Smooth muscle cell (in vitro differentiated cells): Measurements from ENCODE around the gene PRICKLE2. TPM values are rescaled to one million over a fixed set of nuclear protein-coding genes. Genes with fewer than 3 reads are reported as not detected.
A peak's percentile ranks its signal among the peaks of the same experiment; 100 is the strongest.

Experiments
- DNase-seq: peaks from one replicate; lab custom pipeline; 2025; ENCODE audit not compliant: unreplicated experiment; lab: John Stamatoyannopoulos, UW
- H2AFZ ChIP-seq: fragments of 200-600 bp; sonication (generic); 2 replicates; pipeline ENCODE4 v1.6.0; 2016; ENCODE audit warnings: antibody characterized with exemption, low read depth, mild to moderate bottlenecking
- H3F3A ChIP-seq: fragments of 200-600 bp; sonication (generic); 2 replicates; pipeline ENCODE4 v1.6.0; 2017; ENCODE audit warnings: antibody characterized with exemption, low read depth
- H3K27ac ChIP-seq: fragments of 200-600 bp; sonication (generic); 2 replicates; pipeline ENCODE4 v1.5.1; 2016; ENCODE audit warnings: low read depth, mild to moderate bottlenecking
- H3K27me3 ChIP-seq: fragments of 200-600 bp; sonication (generic); 2 replicates; pipeline ENCODE4 v1.6.1; 2016; ENCODE audit warnings: low read depth, mild to moderate bottlenecking
- H3K36me3 ChIP-seq: fragments of 200-600 bp; sonication (generic); 2 replicates; pipeline ENCODE4 v1.5.1; 2016; ENCODE audit warnings: low read depth
- H3K4me1 ChIP-seq: fragments of 200-600 bp; sonication (generic); 2 replicates; pipeline ENCODE4 v1.5.1; 2016; ENCODE audit warnings: low read depth
- H3K4me2 ChIP-seq: fragments of 200-600 bp; sonication (generic); 2 replicates; pipeline ENCODE4 v1.6.0; 2016; ENCODE audit warnings: mild to moderate bottlenecking
- H3K4me3 ChIP-seq: fragments of 200-600 bp; sonication (generic); 2 replicates; pipeline ENCODE4 v1.5.1; 2016; ENCODE audit warnings: mild to moderate bottlenecking
- H3K79me2 ChIP-seq: fragments of 200-600 bp; sonication (generic); 2 replicates; pipeline ENCODE4 v1.6.0; 2016; ENCODE audit warnings: low read depth, mild to moderate bottlenecking
- H3K9ac ChIP-seq: fragments of 200-600 bp; sonication (generic); 2 replicates; pipeline ENCODE4 v1.6.0; 2016; ENCODE audit warnings: low read depth
- H3K9me3 ChIP-seq: fragments of 200-600 bp; sonication (generic); replicated peaks from 2 replicates; pipeline ENCODE4 v1.5.1; 2016; ENCODE audit warnings: low read depth
- H4K20me1 ChIP-seq: fragments of 200-600 bp; sonication (generic); 2 replicates; pipeline ENCODE4 v1.6.0; 2016; ENCODE audit warnings: low read depth
- WGBS: methylation state at CpG from one replicate; pipeline ENCODE4 v1.1.7; 2016; ENCODE audit warnings: low lambda C conversion rate; 5-methylcytosine and 5-hydroxymethylcytosine counted together
- polyA plus RNA-seq: library from polyadenylated mRNA; unstranded; fragments of >200 nt; fragmentation: Nextera tagmentation; extraction: Ambion mirVana; gene quantifications from 2 replicates; pipeline ENCODE4 v1.2.1, GENCODE V29; 2016
- total RNA-seq: library from RNA; depleted of rRNA; stranded (reverse); fragments of >200 nt; gene quantifications from 2 replicates; pipeline ENCODE4 v1.2.3, GENCODE V29; 2014
- TF ChIP-seq, protein P1 (sequence below): fragments of 200-600 bp; sonication (generic); IDR thresholded peaks from 2 replicates; pipeline ENCODE4 v1.5.1; 2017; ENCODE audit warnings: borderline replicate concordance, mild to moderate bottlenecking, antibody characterized with exemption; ENCODE audit not compliant: insufficient read depth, poor library complexity, severe bottlenecking

Gene PRICKLE2
- total and polyA plus RNA-seq, 2 experiments from 2014 or later = 7.8 to 49.9 TPM

DNA sequence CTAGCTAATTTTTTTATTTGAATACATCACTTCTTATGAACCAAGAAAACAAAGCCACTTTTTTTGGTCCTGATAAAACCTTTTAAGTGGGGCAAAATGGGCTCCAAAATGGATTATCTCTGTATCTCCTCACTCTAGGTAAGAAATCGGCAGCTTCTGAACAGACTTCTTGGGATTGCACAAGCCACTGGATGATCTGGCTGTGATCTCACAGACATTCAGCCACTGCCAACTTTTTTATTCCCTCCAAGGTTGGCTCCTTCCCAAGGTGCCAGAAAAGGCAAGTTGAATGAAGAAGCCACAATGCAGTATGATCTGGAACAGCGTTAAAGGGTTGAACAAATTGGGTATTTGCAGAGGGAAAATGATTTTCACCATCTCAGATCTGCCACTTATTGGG lies 73.2 kb downstream of the PRICKLE2 start:
- H3K9ac ChIP-seq = peak overlapping the region; percentile 83
- H3K4me1 ChIP-seq = peaks cover 20% of the 10 kb centered on the region
- H4K20me1 ChIP-seq = no peaks in the 10 kb centered on the region
- H3K9me3 ChIP-seq = no peaks in the 10 kb centered on the region
- no peak overlapping the region for H2AFZ ChIP-seq
- H3K27me3 ChIP-seq = no peaks in the 10 kb centered on the region
- WGBS = 73% methylated on average over 2 of the region's 2 CpGs
- H3F3A ChIP-seq = peaks cover 55% of the 10 kb centered on the region
- peak overlapping the region; percentile 62 for H3K4me2 ChIP-seq
- H3K79me2 ChIP-seq = no peaks in the 10 kb centered on the region
- H3K27ac ChIP-seq = peak overlapping the region; percentile 99
- H3K4me3 ChIP-seq = no peak overlapping the region
- peaks cover 23% of the 10 kb centered on the region for H3K36me3 ChIP-seq
- TF ChIP-seq, protein P1, sequence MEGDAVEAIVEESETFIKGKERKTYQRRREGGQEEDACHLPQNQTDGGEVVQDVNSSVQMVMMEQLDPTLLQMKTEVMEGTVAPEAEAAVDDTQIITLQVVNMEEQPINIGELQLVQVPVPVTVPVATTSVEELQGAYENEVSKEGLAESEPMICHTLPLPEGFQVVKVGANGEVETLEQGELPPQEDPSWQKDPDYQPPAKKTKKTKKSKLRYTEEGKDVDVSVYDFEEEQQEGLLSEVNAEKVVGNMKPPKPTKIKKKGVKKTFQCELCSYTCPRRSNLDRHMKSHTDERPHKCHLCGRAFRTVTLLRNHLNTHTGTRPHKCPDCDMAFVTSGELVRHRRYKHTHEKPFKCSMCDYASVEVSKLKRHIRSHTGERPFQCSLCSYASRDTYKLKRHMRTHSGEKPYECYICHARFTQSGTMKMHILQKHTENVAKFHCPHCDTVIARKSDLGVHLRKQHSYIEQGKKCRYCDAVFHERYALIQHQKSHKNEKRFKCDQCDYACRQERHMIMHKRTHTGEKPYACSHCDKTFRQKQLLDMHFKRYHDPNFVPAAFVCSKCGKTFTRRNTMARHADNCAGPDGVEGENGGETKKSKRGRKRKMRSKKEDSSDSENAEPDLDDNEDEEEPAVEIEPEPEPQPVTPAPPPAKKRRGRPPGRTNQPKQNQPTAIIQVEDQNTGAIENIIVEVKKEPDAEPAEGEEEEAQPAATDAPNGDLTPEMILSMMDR = no peak
- DNase-seq = no peak

DNA sequence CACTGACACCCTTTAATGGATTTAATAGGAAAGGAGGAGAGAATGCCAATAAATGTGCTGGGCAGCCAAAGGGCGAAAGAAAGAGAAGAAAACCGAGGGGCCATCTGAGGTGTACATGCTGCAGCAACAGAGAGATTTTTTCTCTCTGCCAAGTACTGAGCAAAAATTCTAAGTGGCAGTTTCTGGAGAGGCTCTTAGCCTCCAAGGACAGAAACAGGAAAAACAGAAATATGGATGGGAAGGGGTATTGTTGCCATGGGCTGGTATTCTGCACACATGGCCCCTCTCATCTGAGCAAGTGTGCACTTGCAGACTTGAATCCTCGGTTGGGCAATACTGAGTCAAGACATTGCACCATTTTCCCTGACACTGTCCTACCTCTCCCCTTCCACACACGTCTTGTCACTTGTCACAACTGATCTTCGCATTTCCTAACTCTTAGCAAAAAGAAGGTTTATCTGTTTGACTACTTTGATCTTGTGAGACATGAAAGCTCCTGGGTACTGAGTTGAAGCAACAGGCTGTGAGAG lies 73.9 kb downstream of the PRICKLE2 start:
- Histone ChIP-seq H3K27ac (peak overlapping the region; percentile 99), H4K20me1 (no peaks in the 10 kb centered on the region)

DNA sequence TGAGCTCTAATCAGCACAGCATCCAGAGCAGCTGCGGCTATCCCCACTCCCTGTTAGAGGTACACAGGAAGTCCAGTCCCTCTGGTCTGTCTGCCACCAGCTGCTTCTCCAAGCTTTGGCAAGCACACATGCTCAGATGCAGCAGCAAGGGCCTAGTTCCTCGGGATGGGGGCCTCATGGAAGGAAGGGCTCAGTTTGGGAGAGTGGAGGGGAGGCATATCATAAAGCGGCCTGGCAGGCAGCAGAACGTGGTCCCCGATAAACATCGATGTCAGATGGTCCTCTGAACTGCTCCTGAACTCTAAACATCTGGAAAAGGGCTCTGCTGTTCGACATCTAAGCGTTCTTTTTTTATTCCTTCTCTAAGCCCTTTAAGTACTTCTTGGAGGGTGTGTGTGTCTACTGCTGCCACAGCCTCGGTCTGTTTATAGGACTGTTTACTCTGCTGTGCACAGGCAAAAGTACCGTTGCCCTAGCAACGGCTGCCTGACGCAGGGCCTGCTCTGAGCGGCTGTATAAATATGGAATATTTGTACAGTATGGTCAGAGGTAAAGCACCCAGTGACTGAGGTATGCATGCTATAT lies 74.6 kb downstream of the PRICKLE2 start:
- Histone ChIP-seq H2AFZ (no peak overlapping the region), H3K79me2 (no peaks in the 10 kb centered on the region), H3K9ac (peak overlapping the region; percentile 93), H3K4me1 (peaks cover 20% of the 10 kb centered on the region), H3K4me2 (peak overlapping the region; percentile 77), H3K4me3 (no peak overlapping the region), H3K9me3 (no peaks in the 10 kb centered on the region), H3K27ac (peak overlapping the region; percentile 99), H3K36me3 (peaks cover 20% of the 10 kb centered on the region), H3K27me3 (no peaks in the 10 kb centered on the region), H4K20me1 (no peaks in the 10 kb centered on the region), H3F3A (peaks cover 48% of the 10 kb centered on the region)
- TF ChIP-seq, protein P1 = no peak
- peak; percentile 42 for DNase-seq
- 17% methylated on average over 13 of the region's 13 CpGs for WGBS

More for the DNA sequence above, 73.9 kb downstream of the PRICKLE2 start:
- H3F3A ChIP-seq = peaks cover 55% of the 10 kb centered on the region
- H3K9me3 ChIP-seq = no peaks in the 10 kb centered on the region
- 78% methylated on average over 5 of the region's 5 CpGs for WGBS
- no peaks in the 10 kb centered on the region for H3K27me3 ChIP-seq
- peak overlapping the region; percentile 83 for H3K9ac ChIP-seq
- no peak for DNase-seq
- H3K4me3 ChIP-seq = no peak overlapping the region
- peaks cover 20% of the 10 kb centered on the region for H3K4me1 ChIP-seq
- TF ChIP-seq, protein P1 = no peak
- peaks cover 22% of the 10 kb centered on the region for H3K36me3 ChIP-seq
- H3K4me2 ChIP-seq = peak overlapping the region; percentile 62
- no peaks in the 10 kb centered on the region for H3K79me2 ChIP-seq
- no peak overlapping the region for H2AFZ ChIP-seq

DNA sequence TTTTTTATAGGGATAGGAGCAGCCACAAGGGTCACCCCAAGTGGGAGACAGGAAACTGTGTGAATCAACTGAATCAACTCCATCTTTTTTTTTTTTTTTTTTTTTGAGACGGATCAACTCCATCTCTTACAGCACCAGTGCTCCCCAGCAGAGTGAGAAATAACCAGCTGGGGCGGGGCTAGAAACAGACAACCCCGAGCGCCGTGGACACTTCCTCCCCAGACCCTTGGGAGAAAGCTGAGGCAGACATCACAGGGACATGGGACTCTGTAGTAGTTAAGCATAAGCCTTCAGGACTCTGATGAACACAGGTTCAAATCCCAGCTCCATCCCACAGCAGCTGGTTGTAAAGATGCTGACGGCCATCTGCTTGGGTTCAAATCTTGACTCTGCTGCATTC lies 75.4 kb downstream of the PRICKLE2 start:
- no peak overlapping the region for H3K4me3 ChIP-seq
- no peaks in the 10 kb centered on the region for H3K27me3 ChIP-seq
- peaks cover 20% of the 10 kb centered on the region for H3K4me1 ChIP-seq
- DNase-seq = no peak
- peak overlapping the region; percentile 93 for H3K9ac ChIP-seq
- H3K27ac ChIP-seq = peak overlapping the region; percentile 99
- peaks cover 17% of the 10 kb centered on the region for H3K36me3 ChIP-seq
- H4K20me1 ChIP-seq = no peaks in the 10 kb centered on the region
- H3K9me3 ChIP-seq = no peaks in the 10 kb centered on the region
- no peak overlapping the region for H2AFZ ChIP-seq
- peak overlapping the region; percentile 77 for H3K4me2 ChIP-seq
- 67% methylated on average over 6 of the region's 6 CpGs for WGBS
- peaks cover 44% of the 10 kb centered on the region for H3F3A ChIP-seq
- TF ChIP-seq, protein P1 = no peak
- H3K79me2 ChIP-seq = no peaks in the 10 kb centered on the region
